DND-41 (cell line): ENCODE data around the gene TMEM132D.

Source experiments
- ATAC-seq: fragments of 200-7000 bp; cut with Tn5 transposase; 3 replicates; pipeline ENCODE4 v1.9.1; 2021; ENCODE audit warnings: low read depth; ENCODE audit not compliant: insufficient read depth
- DNase-seq: peaks from one replicate; pipeline ENCODE4 v3.0.0-alpha.2; 2020
- H2AFZ ChIP-seq: 2 replicates; pipeline ENCODE4 v1.6.0; 2012; ENCODE audit warnings: low read depth, low read length
- H3K27ac ChIP-seq: 2 replicates; pipeline ENCODE4 v1.5.1; 2012; ENCODE audit warnings: low read length, inconsistent platforms
- H3K27me3 ChIP-seq: fragments of 200-600 bp; sonication (generic); 2 replicates; pipeline ENCODE4 v1.6.0; 2012; ENCODE audit warnings: low read length, mild to moderate bottlenecking, inconsistent platforms; ENCODE audit not compliant: insufficient read depth, poor library complexity
- H3K36me3 ChIP-seq: 2 replicates; pipeline ENCODE4 v1.5.1; 2012; ENCODE audit warnings: low read length, inconsistent platforms; ENCODE audit not compliant: insufficient read depth
- H3K4me1 ChIP-seq: 2 replicates; pipeline ENCODE4 v1.5.1; 2012; ENCODE audit warnings: mild to moderate bottlenecking, low read length; ENCODE audit not compliant: insufficient read depth
- H3K4me2 ChIP-seq: 2 replicates; pipeline ENCODE4 v1.6.0; 2012; ENCODE audit warnings: mild to moderate bottlenecking, moderate library complexity, low read length, inconsistent platforms; ENCODE audit not compliant: insufficient read depth
- H3K4me3 ChIP-seq, 2 experiments: fragments of 200-600 bp in 1 of 2; shearing (Covaris generic) in 1 of 2; 2 replicates each; pipeline ENCODE4 v1.5.1; 2012 to 2016; ENCODE audit warnings: inconsistent platforms in 2 of 2, low read length in 2 of 2, mild to moderate bottlenecking in 2 of 2, low read depth in 1 of 2, moderate library complexity in 1 of 2
- H3K79me2 ChIP-seq: 2 replicates; pipeline ENCODE4 v1.6.0; 2012; ENCODE audit warnings: low read length, inconsistent platforms; ENCODE audit not compliant: insufficient read depth
- H3K9ac ChIP-seq: 2 replicates; pipeline ENCODE4 v1.6.0; 2012; ENCODE audit warnings: low read depth, mild to moderate bottlenecking, inconsistent platforms, low read length, moderate library complexity
- H3K9me3 ChIP-seq: 2 replicates; pipeline ENCODE4 v1.5.1; 2012; ENCODE audit warnings: low read length, moderate library complexity, mild to moderate bottlenecking, inconsistent platforms; ENCODE audit not compliant: insufficient read depth, severe bottlenecking
- H4K20me1 ChIP-seq: 2 replicates; pipeline ENCODE4 v1.6.0; 2012; ENCODE audit warnings: low read length; ENCODE audit not compliant: insufficient read depth
- EZH2 ChIP-seq: IDR thresholded peaks from 3 replicates; pipeline ENCODE4 v1.6.1; 2012; ENCODE audit warnings: borderline replicate concordance, low read depth, mild to moderate bottlenecking, moderate library complexity, low read length, inconsistent platforms; ENCODE audit not compliant: severe bottlenecking
- TF ChIP-seq, protein P1 (sequence below): IDR thresholded peaks from 2 replicates; pipeline ENCODE4 v1.5.1; 2012; ENCODE audit warnings: borderline replicate concordance, low read length, moderate library complexity, mild to moderate bottlenecking; ENCODE audit not compliant: poor library complexity, severe bottlenecking; ENCODE audit errors: extremely low read depth

The TMEM132D gene

DNA sequence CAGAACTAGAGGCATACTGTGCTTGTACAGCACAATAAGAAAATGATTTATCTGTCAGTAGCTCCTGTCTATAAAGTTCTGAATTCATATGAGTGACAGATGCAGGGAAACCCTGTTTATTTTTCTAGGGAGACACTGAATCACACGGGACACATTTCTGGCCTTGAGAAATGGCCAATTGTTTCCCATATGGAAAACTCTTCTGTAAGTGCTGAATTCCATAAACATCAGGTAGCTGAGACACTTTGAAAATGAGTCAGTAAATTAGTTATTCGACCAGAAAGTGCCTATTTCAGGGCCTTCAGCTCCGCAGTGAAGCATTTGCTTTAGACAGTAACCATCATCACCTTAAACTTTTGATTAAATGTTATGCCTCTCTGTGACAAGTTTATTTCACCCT lies 184.4 kb downstream of the TMEM132D start:
- H3K36me3 ChIP-seq: no peaks in the 10 kb centered on the region
- peaks cover 4% of the 10 kb centered on the region for H3K9me3 ChIP-seq
- H3K9ac ChIP-seq: no peak overlapping the region
- ATAC-seq: no peak
- no peaks in the 10 kb centered on the region for H3K4me1 ChIP-seq
- no peaks in the 10 kb centered on the region for H4K20me1 ChIP-seq
- H3K79me2 ChIP-seq: no peaks in the 10 kb centered on the region
- no peaks in the 10 kb centered on the region for H3K27me3 ChIP-seq
- no peak overlapping the region for H3K27ac ChIP-seq
- H3K4me3 ChIP-seq: no peak overlapping the region
- no peak overlapping the region for H3K4me2 ChIP-seq
- TF ChIP-seq EZH2: no peak
- TF ChIP-seq, protein P1, sequence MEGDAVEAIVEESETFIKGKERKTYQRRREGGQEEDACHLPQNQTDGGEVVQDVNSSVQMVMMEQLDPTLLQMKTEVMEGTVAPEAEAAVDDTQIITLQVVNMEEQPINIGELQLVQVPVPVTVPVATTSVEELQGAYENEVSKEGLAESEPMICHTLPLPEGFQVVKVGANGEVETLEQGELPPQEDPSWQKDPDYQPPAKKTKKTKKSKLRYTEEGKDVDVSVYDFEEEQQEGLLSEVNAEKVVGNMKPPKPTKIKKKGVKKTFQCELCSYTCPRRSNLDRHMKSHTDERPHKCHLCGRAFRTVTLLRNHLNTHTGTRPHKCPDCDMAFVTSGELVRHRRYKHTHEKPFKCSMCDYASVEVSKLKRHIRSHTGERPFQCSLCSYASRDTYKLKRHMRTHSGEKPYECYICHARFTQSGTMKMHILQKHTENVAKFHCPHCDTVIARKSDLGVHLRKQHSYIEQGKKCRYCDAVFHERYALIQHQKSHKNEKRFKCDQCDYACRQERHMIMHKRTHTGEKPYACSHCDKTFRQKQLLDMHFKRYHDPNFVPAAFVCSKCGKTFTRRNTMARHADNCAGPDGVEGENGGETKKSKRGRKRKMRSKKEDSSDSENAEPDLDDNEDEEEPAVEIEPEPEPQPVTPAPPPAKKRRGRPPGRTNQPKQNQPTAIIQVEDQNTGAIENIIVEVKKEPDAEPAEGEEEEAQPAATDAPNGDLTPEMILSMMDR: no peak
- DNase-seq: no peak
- H2AFZ ChIP-seq: no peak overlapping the region

DNA sequence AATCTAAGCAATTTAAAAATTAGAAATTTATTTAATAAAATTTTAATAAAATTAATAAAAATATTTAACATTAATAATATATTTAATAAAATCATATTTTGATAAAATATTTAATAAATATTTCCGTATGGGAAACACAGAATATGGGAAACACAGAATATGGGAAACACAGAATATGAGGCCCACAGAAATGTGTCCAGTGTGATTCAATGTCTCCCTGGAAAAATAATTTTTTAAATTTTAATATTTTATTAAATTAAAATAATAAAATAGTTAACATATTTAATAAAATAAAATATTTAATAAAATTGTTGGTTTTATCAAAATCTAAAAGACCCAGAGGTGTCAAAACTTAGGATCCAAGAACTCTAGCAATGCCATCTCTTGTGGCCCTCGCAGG lies 186.4 kb downstream of the TMEM132D start:
- Histone ChIP-seq H3K9me3 (peaks cover 4% of the 10 kb centered on the region), H2AFZ (no peak overlapping the region), H3K9ac (no peak overlapping the region), H3K4me3 (no peak overlapping the region), H3K4me1 (no peaks in the 10 kb centered on the region), H4K20me1 (no peaks in the 10 kb centered on the region), H3K4me2 (no peak overlapping the region), H3K36me3 (no peaks in the 10 kb centered on the region), H3K79me2 (no peaks in the 10 kb centered on the region), H3K27me3 (no peaks in the 10 kb centered on the region), H3K27ac (no peak overlapping the region)
- ATAC-seq (no peak), DNase-seq (no peak)
- TF ChIP-seq, protein P1: no peak
- no peak for TF ChIP-seq EZH2

DNA sequence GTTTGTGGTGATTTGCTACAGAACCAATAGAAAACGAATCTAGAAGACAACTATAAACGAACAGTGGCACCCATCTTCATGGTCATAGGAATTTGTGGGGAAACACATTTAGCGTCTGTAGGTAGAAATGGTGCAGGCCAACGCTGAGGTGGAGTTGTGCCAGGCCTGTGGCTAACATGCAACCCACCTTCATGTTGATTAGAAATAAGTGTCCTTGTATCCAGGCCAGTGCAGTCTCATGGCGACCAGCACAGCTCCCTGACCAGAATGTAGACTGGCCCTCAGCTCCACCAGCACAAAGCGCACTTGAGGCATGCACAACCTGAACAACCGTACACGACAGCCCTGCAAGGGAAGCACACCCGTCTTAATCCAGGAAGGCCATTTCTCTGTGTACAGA lies 187.0 kb downstream of the TMEM132D start:
- Histone ChIP-seq H3K9me3 (peaks cover 4% of the 10 kb centered on the region), H3K79me2 (no peaks in the 10 kb centered on the region), H2AFZ (no peak overlapping the region), H3K27me3 (no peaks in the 10 kb centered on the region), H3K36me3 (no peaks in the 10 kb centered on the region), H3K9ac (no peak overlapping the region), H3K4me3 (no peak overlapping the region), H4K20me1 (no peaks in the 10 kb centered on the region), H3K4me2 (no peak overlapping the region), H3K27ac (no peak overlapping the region), H3K4me1 (no peaks in the 10 kb centered on the region)
- ATAC-seq (no peak), DNase-seq (no peak)
- TF ChIP-seq, protein P1: no peak
- no peak for TF ChIP-seq EZH2

DNA sequence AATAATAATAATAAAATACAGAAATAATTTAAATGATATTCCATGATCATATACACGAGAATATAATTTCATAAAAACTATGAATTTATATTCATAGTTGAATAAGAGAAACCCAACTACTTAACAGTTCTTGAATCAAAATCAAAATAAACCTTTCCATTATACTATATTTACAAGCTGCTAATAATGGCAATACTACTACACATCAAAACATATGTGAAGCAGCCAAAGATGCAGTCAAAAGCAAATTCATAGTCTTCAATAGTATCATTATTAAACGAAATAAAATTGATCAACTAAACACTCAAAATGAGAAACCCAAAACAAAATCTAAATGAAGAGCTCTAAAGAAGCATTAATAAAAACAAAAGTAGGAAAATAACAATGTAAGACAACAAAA lies 197.1 kb downstream of the TMEM132D start:
- Histone ChIP-seq H3K4me2 (no peak overlapping the region), H3K4me1 (no peaks in the 10 kb centered on the region), H4K20me1 (no peaks in the 10 kb centered on the region), H3K27ac (no peak overlapping the region), H3K4me3 (no peak overlapping the region), H3K9ac (no peak overlapping the region), H3K79me2 (no peaks in the 10 kb centered on the region), H3K27me3 (no peaks in the 10 kb centered on the region), H2AFZ (no peak overlapping the region), H3K9me3 (peaks cover 11% of the 10 kb centered on the region), H3K36me3 (no peaks in the 10 kb centered on the region)
- TF ChIP-seq, protein P1: no peak
- no peak for TF ChIP-seq EZH2
- ATAC-seq (no peak), DNase-seq (no peak)
